Embryonic facial prominence (tissue), 1 donor: Measurements from ENCODE around the gene ABCB4.

Experiments used
- DNase-seq: peaks from one replicate; pipeline ENCODE4 v3.0.0-alpha.2; 2016; ENCODE audit errors: extremely low spot score

Gene ABCB4

DNA sequence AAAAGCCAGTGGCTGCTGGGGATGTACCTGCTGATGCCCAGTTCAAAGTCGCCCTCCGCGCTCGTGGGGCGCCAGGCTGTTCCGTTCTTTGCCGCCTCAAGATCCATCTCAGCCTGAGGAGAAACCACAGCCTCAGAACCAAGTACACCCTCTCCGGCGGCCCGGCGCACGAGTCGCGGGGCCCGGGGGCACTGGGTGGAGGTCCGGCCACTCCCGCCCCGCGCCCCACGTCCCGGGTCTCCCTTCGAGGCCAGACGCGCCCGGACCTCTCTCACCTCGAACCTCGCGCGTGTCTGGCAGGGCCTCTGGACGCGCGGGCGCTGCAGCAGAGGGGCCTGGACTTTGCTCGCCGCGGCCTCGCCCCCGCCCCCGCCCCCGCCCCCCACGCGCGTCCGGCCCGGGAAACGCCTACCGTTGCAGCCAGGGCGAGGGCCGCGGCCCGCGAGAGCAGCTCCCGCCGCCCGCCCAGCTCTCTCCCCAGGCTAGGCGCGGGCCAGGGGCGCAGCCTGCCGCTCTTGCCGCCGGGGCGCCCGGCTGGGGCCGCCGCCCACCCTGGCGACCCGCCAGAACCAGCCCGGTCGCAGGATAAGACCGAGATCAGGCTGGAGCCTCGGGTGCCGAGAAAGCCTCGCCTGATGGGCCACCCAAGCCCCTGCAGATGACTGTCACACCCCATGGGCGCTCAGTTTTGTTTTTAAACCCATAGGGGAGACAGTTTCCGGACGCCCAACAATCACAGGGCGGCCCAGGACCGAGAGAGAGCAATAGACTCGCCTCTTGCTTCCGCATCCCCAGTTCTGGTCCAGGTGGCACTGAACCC lies at the start of gene ABCB4:
Gene ABCB4 (minus strand): TSS at position 322 of the 820 bp plus-strand sequence. CDS start 215 bp downstream, at position 107.
- DNase-seq = no peak

DNA sequence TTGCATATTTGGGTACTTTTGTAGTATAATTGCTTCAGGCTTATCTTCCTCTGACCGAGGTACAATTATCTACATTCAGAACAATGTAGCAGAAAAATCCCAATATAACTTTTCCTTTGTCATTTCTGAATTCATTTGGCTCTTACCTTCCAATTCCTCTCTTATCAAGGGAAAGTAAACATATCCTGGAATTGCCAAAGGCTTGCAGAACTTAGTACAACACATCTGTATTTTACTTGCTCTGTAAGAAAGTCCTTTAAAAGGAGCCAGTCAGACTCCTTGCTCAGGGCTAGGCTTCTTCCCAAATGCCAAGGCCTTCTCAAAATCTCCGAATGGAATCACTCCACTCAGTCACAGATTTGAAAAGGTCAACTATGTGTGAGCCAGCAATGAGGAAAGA lies 43.3 kb upstream of the ABCB4 start:
- no peak for DNase-seq

DNA sequence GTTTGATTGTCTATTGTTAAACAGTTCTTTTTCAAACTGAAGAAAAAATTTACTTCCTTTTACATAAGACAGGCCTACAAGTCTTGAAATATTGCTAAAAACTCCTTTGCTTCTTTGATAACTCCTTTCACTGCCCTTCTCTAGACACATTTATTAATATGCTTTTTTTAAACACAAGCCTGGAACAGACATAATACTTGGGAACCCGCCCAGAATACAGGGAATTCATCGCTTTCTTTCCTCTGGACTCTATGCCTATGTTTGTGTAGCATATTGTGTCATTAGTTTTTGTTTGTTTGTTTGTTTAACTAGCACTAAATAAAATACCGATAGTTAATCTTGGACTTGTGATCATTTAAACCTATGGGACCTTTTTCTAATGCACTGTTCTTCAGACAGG lies 42.4 kb upstream of the ABCB4 start:
- no peak for DNase-seq

DNA sequence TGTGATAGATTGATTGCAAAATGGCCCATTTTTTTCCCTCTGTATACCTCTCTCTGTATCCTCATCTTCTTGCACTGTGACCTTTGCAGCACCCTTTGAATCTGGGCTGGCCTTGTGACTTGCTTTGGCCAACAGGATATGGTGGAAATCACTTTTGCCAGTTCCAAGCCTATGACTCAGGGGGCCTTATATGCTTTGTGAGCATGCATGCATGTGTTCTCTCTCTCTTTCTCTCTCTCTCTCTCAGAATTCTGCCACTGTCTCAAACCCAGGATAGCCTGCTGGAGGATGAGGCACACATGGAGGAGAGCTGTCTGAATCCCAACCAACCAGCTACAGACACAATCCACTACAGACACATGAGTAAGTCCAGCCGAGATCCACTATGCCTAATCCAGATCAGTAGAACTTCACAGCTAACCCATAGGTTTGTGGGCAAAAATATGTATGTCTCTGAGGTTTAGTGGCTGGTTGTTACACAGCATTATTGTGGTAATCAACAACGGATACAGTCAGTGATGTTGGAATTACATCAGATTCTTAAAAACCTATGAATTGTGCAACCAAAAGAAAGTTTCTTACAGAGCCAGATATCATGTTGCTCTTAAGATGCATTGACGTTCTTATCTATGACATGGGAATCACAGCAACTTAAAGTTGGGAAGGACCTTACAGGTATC lies 41.8 kb upstream of the ABCB4 start:
- no peak for DNase-seq

DNA sequence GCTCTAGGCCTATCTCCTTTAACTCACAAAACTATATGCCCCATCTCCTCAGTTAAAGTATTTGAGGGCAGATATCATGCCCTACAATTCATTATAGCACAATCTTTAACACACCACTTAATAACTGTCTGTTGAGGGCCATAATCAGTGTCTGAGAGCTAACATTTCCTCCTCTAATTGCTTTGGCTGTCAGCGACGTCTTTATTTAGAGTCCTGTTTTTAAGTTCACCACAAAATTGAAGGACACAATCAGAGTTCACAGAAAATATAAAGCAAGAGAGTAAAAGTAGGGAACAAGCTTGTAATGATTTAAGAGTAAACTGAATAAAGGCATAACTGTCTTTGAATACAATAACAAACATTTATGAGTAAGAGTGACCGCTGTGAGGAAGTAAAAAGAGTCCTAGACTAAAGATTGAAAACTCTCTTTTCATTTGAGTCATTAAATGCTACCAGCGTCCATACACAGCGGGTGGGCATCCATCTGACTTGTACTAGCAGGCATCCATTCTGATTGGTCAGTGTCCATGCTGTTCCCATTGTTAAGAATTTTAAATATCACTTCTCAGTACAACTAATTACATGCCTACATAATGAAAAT lies 38.4 kb upstream of the ABCB4 start:
- no peak for DNase-seq

DNA sequence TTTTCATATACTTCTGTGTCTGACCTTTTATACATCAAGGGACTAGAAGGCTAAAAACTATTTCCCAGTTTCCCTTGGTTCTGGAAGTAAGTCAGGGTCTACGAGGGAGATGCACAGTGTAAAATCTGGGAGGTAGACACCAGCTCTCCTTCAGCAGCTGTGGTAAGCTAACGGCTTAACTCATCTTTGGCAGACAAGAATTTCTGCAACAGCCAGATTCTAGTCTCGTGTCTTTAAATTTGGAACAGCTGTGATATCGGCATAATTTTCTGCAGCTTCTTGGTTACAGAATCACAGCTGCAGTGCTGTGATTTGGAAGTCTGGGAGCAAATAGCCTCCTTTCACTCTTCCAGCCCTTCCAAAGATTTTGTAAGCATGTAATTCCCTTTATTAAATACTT lies 37.4 kb upstream of the ABCB4 start:
- no peak for DNase-seq

DNA sequence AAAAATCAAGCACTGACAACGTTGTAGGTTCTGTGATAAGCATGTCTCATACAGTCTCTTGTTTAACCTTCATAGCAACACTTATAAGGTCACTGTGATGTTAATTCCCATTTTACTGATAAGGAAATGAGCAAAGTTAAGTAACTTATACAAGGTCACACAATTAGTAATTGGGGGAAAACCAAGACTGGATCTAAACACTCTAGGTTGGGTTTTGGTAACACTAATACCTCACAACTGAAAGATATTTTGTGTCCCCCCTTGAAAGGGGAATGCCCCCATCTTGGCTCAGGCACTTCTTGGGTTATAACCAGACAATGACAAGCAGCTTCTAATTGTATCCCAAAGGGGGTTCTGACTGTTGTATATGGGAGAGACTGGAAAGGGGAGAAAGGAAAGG lies 36.0 kb upstream of the ABCB4 start:
- no peak for DNase-seq

DNA sequence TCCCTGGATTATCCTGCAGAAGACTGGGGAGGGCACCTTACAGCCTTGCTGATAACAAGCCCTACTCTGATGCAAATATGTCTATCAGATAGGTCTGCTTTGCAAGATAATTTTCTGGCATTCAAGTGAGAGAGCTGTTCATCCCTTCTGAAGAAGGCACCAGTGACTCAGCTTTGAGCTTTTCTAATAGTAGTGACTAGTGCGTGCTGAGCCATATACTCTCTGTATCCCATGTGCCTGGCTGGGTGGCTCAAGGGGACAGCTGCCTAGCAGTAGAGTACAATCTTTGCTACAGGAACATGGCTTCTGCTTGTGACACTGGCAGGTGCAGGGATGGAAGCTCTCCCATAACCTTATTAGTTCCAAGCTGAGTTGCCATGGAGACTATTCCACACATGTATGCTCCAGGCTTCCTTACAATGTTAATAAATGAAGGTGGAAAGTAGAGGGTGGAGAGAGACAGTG lies 35.0 kb upstream of the ABCB4 start:
- no peak for DNase-seq

DNA sequence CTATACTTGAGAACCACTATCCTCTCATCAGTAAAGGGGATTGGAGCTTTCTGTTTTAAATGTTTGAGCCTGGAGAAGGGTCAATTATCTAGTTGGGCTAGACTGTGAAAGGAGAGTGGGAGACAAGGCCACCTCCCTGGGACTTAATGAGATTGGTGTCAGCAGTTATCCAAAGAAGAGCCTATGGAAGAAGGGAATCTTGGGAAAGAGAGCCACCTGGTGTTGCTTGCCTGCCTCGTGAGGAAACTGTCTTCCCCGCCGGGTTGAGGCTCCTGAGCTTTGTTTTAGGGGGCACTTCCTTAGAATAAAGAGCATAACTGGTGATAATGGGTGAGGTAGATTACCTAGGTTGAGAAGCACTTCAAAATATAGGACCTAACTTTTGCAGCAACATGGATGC lies 32.0 kb upstream of the ABCB4 start:
- DNase-seq = no peak

DNA sequence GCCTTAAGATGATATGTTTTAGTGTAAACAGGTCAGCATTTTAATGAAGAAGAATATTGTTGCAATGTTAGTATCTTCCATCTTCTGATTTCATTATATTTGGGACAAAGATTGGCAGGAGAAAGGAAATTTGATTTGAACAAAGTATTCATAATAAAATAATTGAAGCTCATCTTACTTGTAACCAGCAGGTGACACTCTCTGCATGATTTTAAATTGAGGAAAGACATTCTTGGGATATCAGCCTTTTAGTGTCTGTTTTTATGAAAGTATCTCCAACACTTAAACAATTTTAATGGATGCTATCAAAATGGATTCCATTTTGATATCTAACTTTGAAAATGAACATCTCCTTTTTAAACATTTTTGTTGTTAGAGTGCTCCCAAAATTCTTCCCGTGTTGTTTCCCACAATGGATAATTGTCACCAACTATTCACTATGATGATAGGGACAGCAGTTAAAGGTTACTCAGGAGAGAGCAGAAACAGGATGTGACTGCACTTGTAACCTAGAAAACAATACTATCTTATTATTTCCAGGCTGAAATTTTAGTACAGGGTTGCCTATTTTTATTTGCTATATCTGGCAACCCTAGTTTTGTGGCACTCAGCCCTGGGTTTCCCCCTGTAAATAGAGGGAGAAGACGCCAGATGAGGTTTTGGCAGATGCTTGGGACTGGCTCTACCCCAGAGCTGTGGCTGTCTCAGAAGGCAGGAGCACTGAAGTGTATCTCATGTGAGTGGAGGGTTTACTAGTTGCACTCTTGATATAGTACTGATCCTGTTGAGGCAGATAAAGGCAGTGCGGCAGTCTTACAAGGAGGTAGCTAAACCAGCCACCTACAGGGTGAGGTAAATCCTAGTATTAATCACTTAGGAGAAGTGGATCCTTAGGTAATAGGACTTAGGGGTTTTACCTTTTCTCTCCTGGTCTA lies 31.0 kb upstream of the ABCB4 start:
- DNase-seq = no peak

DNA sequence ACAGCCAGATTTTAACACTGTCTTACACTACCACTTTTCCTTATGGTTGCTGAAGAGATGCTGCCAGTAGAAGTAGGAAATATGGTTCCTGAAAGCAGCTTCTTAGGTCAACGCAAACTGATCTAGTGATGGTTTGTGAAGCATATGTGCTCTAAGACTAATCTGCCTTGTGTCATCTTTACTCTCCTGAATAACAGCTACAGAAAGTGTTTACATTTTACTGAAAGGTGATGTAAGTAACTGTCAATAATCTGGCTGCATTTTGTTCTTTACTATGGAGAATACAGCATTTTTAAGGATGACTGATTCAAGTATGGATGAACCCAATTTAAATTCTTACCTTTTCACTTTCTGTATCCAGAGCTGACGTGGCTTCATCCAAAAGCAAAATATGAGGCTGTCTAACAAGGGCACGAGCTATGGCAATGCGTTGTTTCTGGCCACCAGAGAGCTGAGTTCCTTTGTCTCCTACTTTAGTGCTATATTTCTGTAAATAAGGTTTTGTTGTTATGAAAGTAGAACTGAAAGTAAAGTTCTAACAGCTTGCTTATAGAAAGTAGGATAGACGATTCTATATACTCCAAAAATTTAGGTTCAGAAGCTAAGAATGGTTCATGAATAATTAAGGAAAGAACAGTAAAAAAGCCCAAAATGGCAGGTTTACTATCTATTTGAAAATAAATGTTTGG lies 30.2 kb upstream of the ABCB4 start:
- DNase-seq = no peak

DNA sequence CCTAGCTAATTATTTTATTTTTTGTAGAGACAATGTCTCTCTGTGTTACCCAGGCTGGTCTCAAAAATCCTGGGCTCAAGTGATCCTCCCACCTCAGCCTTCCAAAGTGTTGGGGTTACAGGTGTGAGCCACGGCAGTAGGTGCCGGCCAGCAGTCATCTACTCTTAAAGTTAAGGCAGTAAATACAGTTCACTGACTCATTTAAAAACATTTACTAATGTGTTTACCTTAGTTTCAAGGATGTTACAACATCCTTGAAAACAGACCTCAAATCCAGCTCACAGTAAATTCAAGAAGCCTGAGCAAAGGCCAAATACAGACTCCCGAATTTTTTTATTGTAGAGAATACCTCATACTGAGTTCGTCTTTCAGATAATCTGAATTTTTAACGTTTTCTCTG lies 29.6 kb upstream of the ABCB4 start:
- DNase-seq = no peak

DNA sequence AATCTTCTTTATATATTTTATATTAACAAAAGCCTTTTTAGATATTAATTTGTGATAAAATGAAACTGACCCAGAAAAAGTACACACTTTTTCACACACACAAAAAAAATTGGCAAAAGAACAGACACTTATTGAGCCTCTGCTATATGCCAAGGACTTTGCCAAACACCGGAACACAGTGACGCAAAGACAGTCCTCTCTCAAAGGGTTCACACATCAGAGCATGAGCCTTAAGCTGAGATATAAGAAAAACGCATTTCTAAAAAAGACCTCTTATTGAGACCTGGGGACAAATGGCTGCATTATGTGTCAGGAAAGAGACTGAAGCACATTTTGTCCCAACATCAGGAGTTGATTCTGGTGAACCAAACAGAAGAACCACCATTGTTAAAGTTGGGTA lies 24.0 kb upstream of the ABCB4 start:
- DNase-seq = no peak

DNA sequence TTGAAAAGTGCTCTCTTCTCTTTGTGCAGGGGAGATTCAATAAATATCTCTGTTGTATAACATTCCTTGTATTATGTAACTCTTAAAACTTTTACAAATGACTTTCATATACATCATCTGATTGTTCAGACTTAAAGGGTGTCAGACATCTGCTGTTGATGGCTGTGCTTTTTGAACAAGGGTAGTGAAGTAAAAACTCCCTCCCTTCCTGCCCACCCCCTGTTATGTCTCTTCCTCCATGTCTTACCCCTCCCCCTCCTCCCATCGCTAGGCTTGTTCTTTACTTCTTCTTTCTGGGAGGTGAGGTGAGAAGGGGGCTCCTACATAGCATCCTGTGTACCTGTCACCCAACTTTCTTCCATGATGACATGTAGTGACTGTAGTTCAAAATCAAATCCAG lies 23.4 kb upstream of the ABCB4 start:
- no peak for DNase-seq

DNA sequence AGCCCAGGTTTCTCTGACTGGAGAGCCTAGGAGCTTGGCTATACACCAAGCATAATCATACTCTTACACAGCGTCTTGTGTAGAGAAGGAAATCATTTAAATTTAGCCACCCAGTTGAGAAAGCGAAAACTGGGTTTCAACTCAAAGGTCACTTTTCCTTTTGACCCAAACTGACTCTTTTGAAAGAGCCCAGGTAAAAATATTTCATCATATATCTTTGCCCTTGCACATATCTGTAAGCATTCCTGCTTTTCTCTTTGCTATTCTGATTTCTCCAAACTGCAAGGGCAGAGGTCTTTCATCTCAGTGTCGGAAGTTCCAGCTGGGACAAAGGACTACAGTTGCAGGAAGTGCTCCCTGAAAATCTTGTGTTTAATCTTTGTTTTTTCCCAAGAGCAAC lies 22.0 kb upstream of the ABCB4 start:
- no peak for DNase-seq

DNA sequence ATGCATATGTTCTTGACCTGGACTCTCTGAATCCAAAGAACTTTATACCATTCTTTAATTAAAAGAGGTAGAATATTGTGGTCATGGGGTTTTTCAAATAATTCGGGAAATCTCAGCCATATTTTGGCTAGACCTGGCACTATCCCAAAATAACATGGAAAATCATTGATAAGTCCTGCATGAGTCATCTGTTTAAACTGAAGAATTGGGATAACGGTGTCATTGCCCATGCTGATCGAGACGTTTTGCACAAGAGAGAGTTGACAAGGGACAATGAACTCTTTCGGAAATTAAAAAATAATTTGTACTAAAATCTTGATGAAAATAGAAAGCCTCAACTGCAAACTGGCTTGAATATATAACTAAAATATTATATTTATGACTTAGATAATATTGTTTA lies 19.9 kb upstream of the ABCB4 start:
- DNase-seq = no peak

DNA sequence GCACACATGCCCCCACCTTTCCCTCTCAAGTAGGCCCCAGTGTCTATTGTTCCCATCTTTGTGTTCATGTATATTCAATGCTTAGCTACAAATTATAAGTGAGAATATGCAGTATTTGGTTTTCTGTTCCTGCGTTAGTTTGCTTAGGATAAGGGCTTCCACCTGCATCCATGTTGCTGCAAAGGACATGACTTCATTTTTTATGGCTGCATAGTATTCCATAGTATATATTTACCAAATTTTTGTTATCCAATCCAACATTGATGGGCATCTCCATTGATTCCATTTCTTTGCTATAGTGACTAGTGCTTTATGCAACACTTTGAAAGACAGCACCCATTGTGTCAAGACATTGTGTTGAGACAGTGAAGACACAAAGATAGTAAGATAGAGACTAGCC lies 19.0 kb upstream of the ABCB4 start:
- no peak for DNase-seq

DNA sequence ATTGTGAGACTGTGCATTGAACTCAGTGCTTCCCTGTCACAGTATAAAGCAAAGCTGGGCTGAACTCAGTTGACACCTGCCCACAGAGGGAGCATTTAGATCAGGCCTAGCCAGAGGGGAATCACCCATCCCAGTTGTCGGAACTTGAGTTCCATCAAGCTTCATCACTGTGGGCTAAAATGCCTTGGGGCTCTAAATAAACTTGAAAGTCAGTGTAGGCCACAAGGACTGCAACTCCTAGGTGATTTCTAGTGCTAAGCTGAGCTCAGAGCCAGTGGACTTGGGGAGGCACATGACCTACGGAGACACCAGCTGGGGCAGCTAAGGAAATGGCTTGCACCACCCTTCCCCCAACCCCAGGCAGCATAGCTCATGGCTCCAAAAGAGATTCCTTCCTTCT lies 7.7 kb upstream of the ABCB4 start:
- no peak for DNase-seq

DNA sequence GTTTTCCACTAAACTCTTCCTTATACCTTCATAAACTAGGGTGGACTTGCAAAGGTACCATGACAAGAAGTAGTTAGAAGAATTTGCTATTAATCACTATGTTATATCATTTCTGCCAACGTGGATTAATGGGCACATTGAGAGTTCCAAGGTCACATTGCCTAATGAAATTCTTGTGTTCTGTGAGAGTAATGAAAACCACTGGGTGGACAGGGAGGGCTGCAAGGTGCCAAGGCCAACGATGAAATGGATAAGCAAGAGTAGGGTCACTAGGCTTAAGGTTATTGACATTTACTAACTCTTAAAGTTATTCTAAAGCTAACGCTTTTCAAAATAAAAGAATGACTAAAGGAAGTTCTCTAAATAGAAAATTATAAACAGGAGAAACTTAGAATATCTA lies 6.6 kb upstream of the ABCB4 start:
- no peak for DNase-seq

DNA sequence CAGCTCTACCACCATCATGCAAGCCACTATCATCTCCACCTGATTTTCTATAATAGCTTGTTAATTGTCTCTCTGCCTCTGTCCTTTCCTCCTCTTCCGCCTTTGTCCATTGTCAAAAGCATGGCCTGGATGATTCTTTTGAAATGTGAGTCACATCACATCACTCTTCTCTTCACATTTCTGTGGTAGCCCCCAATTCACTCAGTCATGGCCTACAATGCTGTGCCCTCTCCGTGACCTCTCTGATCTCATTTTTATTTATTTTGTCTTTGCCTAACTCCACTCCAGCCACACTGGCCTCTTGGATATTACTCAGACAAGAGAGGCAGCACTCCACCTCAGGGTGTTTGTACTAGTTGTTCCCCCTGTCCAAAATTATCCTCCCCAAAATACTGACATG lies 4.9 kb upstream of the ABCB4 start:
- DNase-seq = no peak

DNA sequence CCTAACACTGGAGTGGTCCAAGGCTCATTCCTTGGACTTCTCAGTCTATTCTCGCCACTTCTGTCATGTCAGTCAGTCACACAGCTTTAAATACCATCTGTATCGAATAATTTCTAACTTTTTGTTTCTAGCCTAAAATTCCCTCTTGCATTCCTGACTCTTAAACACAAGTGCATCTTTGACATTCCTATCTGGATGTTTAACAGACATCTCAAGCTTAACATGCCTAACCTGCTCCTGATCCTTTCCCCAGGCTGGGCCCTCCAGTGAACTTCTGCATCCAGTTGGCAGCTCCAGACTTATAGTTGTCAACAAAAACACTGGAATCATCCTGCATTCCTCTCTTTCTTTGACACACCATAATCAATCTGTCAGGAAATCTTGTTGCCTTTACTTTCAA lies 4.5 kb upstream of the ABCB4 start:
- DNase-seq = no peak
